ENCODE data around the gene MAGI1. TPM values are rescaled to one million over a fixed set of nuclear protein-coding genes. Genes with fewer than 3 reads are reported as not detected.
"Not testable (repeated sequence)": the region's sequence is repeated elsewhere in the genome, so short reads cannot be mapped to it uniquely, and the experiment has no call there.

Gene MAGI1
- total RNA-seq, 1 donor from 2014 or later = 74.8 TPM

GRCh38 chr3:65723011-65723410 is 315.7 kb downstream of the MAGI1 start:
- no peak for DNase-seq (ENCODE audit: low spot score)

- DNase-seq (ENCODE audit: low spot score) = no peak
Observed at GRCh38 chr3:65720989-65721737, 317.6 kb downstream of the MAGI1 start.

GRCh38 chr3:65719639-65720038 is 319.1 kb downstream of the MAGI1 start:
- not testable (repeated sequence) for DNase-seq (ENCODE audit: low spot score)

GRCh38 chr3:65717676-65718346 is 320.9 kb downstream of the MAGI1 start:
- no peak for DNase-seq (ENCODE audit: low spot score)

- DNase-seq (ENCODE audit: low spot score) = no peak
Observed at GRCh38 chr3:65716071-65716751, 322.5 kb downstream of the MAGI1 start.

GRCh38 chr3:65714134-65714533 is 324.6 kb downstream of the MAGI1 start:
- no peak for DNase-seq (ENCODE audit: low spot score)

GRCh38 chr3:65713016-65713415 is 325.7 kb downstream of the MAGI1 start:
- DNase-seq (ENCODE audit: low spot score) = no peak

GRCh38 chr3:65712140-65712539 is 326.6 kb downstream of the MAGI1 start:
- DNase-seq (ENCODE audit: low spot score) = no peak

GRCh38 chr3:65706776-65707568 is 331.7 kb downstream of the MAGI1 start:
- no peak for DNase-seq (ENCODE audit: low spot score)

GRCh38 chr3:65706301-65706700 is 332.4 kb downstream of the MAGI1 start:
- DNase-seq (ENCODE audit: low spot score) = no peak

- DNase-seq (ENCODE audit: low spot score) = no peak
Observed at GRCh38 chr3:65703820-65704219, 334.9 kb downstream of the MAGI1 start.

- DNase-seq (ENCODE audit: low spot score) = no peak
Observed at GRCh38 chr3:65703026-65703425, 335.7 kb downstream of the MAGI1 start.

- DNase-seq (ENCODE audit: low spot score) = no peak
Observed at GRCh38 chr3:65702202-65702601, 336.5 kb downstream of the MAGI1 start.

- DNase-seq (ENCODE audit: low spot score) = no peak
Observed at GRCh38 chr3:65701516-65701915, 337.2 kb downstream of the MAGI1 start.

GRCh38 chr3:65689436-65689835 is 349.3 kb downstream of the MAGI1 start:
- DNase-seq (ENCODE audit: low spot score) = no peak

- DNase-seq (ENCODE audit: low spot score) = no peak
Observed at GRCh38 chr3:65687741-65688140, 351.0 kb downstream of the MAGI1 start.

- DNase-seq (ENCODE audit: low spot score) = no peak
Observed at GRCh38 chr3:65685621-65686235, 353.0 kb downstream of the MAGI1 start.

GRCh38 chr3:65678516-65678915 is 360.2 kb downstream of the MAGI1 start:
- no peak for DNase-seq (ENCODE audit: low spot score)

GRCh38 chr3:65677486-65678010 is 361.2 kb downstream of the MAGI1 start:
- DNase-seq (ENCODE audit: low spot score) = no peak

GRCh38 chr3:65676580-65676979 is 362.1 kb downstream of the MAGI1 start:
- no peak for DNase-seq (ENCODE audit: low spot score)

GRCh38 chr3:65675011-65675410 is 363.7 kb downstream of the MAGI1 start:
- DNase-seq (ENCODE audit: low spot score) = no peak
